AG09319 (cell line): ENCODE data around the gene TAF4B.
"Not testable (repeated sequence)": the region's sequence is repeated elsewhere in the genome, so short reads cannot be mapped to it uniquely, and the experiment has no call there.

Experiments
- DNase-seq: peaks from one replicate; pipeline ENCODE4 v3.0.0-alpha.2; 2010; ENCODE audit warnings: low read depth; ENCODE audit errors: extremely low read depth
- TF ChIP-seq, protein P1 (sequence below): IDR thresholded peaks from 2 replicates; pipeline ENCODE4 v1.5.1; 2011; ENCODE audit warnings: low read depth, mild to moderate bottlenecking, inconsistent platforms, low read length, moderate library complexity

TAF4B gene

DNA sequence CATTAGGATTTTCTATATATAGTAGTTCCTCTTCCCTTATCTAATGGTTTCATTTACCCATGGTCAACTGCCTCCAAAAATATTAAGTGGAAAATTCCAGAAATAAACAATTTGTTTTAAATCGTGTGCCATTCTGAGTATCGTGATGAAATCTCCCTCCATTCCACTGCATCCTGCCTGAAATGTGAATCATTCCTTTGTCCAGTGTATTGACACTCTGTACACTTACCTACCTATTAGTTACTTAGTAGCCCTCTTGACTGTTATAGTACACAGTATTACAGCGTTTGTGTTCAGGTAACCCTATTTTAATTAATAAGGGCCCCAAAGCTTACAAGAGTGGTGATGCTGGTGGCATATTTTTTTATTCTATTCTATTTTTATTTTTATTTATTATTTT is 26.2 kb downstream of the TAF4B start:
- DNase-seq: no peak
- TF ChIP-seq, protein P1, sequence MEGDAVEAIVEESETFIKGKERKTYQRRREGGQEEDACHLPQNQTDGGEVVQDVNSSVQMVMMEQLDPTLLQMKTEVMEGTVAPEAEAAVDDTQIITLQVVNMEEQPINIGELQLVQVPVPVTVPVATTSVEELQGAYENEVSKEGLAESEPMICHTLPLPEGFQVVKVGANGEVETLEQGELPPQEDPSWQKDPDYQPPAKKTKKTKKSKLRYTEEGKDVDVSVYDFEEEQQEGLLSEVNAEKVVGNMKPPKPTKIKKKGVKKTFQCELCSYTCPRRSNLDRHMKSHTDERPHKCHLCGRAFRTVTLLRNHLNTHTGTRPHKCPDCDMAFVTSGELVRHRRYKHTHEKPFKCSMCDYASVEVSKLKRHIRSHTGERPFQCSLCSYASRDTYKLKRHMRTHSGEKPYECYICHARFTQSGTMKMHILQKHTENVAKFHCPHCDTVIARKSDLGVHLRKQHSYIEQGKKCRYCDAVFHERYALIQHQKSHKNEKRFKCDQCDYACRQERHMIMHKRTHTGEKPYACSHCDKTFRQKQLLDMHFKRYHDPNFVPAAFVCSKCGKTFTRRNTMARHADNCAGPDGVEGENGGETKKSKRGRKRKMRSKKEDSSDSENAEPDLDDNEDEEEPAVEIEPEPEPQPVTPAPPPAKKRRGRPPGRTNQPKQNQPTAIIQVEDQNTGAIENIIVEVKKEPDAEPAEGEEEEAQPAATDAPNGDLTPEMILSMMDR: no peak

- not testable (repeated sequence) for DNase-seq
Measured at GRCh38 chr18:26254808-26255207, 28.6 kb downstream of the TAF4B start.

GRCh38 chr18:26255695-26256622 is 29.7 kb downstream of the TAF4B start:
- TF ChIP-seq, protein P1: no peak
- no peak for DNase-seq

DNA sequence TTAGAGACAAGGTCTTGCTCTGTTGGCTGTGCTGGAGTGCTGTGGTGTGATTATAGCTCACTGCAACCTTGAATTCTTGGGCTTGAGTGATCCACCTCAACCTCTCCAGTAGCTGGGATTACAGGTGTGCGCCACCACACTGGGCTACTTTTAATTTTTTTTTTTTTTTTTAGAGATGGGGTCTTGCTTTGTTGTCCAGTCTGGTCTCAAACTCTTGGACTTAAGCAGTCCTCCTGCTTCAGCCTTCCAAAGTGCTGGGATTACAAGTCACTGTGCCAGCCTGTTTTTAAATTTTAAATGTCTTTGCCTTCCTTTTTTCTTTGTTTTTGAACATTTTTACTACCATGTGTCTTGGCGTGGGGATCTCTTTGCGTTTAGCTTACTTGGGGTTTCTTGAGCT is 32.5 kb downstream of the TAF4B start:
- TF ChIP-seq, protein P1: no peak
- no peak for DNase-seq

DNA sequence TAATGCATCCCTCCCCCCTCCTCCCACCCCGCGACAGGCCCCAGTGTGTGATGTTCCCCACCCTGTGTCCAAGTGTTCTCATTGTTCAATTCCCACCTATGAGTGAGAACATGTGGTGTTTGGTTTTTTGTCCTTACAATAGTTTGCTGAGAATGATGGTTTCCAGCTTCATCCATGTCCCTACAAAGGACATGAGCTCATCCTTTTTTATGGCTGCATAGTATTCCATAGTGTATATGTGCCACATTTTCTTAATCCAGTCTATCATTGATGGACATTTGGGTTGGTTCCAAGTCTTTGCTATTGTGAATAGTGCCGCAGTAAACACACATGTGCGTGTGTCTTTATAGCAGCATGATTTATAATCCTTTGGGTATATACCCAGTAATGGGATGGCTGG is 33.2 kb downstream of the TAF4B start:
- DNase-seq: not testable (repeated sequence)

DNA sequence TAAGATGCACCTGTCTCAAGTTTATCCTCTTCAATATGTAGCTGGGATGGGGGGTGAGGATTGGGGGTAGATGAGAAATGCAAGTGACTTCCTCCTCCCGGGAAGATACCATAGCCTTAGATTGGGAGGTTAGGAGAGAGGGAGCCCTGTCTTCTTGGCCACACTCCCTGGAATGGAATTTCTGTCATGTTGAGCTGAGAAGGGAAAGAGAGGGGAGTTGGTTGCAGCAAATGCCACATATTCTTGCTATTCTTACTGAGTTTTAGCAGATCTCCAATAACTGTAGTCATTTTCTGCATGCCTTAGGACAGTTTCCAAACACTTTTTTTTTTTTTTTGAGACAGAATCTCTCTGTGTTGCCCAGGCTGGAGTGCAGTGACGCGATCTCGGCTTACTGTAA is 35.9 kb downstream of the TAF4B start:
- TF ChIP-seq, protein P1: no peak
- DNase-seq: no peak

GRCh38 chr18:26267357-26267930 is 41.2 kb downstream of the TAF4B start:
- TF ChIP-seq, protein P1: no peak
- no peak for DNase-seq

DNA sequence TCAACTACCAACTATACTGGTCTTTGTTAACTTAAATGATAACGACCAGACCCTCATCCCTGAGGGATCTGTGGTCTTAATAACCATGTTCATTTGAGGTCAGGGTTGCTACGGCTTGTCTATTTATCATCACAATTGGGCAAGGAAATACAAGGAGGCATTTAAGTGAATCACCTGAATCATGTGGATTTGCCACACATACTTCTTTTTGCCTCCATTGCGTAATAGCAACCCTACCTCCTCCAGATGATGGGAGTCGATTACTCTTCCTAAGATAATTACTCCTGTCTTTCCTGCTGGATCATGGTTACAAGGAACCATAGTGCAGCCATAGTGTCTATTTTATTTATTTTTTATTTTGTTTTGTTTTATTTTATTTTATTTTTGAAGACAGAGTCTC is 42.2 kb downstream of the TAF4B start:
- DNase-seq: no peak
- TF ChIP-seq, protein P1: no peak
